Sigmoid colon (tissue), 4 donors: Measurements from ENCODE around the gene HSD17B4.

Experiments
- CTCF ChIP-seq, 4 experiments: fragments of 450-650 bp in 3 of 4; fragments of 200-600 bp in 1 of 4; IDR thresholded peaks; one replicate each; pipeline ENCODE4 v1.5.1; 2016 to 2019; ENCODE audit warnings: antibody characterized with exemption in 4 of 4, mild to moderate bottlenecking in 3 of 4, moderate library complexity in 2 of 4
- POLR2AphosphoS5 ChIP-seq, 4 donors: sonication (generic); formaldehyde crosslinking; IDR thresholded peaks; one replicate each; pipeline ENCODE4 v1.6.1; 2017; ENCODE audit warnings: antibody characterized with exemption in 4 of 4

DNA sequence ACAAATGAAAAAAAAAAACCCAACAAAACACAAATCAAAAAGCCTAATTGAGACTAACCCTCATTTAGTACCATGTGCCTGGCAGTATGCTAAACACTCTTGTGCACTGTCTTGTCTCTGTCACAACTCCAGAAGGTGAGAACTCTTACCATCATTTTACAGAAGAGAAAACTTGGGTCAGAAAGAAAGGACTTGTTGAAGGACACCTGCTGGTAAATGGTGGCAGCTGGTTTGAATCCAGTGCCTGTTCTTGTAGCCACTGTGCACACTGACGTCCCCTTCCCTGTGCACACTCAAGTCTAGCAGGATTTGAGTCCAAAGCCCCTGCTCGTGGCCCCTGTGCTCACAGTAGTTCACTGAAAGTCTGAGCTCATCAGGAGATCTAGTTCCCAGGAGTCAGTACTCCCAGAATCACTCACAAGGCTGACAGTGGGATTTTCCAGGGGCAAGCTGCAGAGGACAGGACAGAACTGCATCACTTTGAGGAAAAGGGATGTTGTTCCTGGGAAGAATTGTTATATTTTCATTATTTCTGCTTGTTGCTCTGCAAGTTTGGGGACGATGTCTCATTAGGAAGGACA is 43.0 kb upstream of the HSD17B4 start:
- TF ChIP-seq POLR2AphosphoS5 (IDR thresholded peaks at IDR 0.05) = no peak
- TF ChIP-seq CTCF (IDR thresholded peaks at IDR 0.05) = no peak
